HepG2 (cell line): Measurements from ENCODE around the gene GALNT10. TPM values are rescaled to one million over a fixed set of nuclear protein-coding genes. Genes with fewer than 3 reads are reported as not detected.

Experiments
- ATAC-seq: fragments of 200-7000 bp; cut with Tn5 transposase; 3 replicates; pipeline ENCODE4 v1.9.1; 2020; ENCODE audit warnings: mild to moderate bottlenecking, moderate library complexity
- BruUV-seq: library from RNA; stranded (reverse); fragments of 400-500 nt; replicated peaks from 2 replicates; lab custom pipeline; 2021; lab: Mats Ljungman, UMichigan
- CTCF ChIA-PET: fragments of 300-600 bp; formaldehyde crosslinking; extraction: SDS; loops from one replicate; lab custom pipeline; 2021; ENCODE audit warnings: low total read pairs, inconsistent platforms, low intra/inter-chr PET ratio; lab: Yijun Ruan, JAX
- POLR2A ChIA-PET: fragments of 350-600 bp; sonication (Branson Sonifier 250); formaldehyde crosslinking; loops from one replicate; lab custom pipeline; 2020; ENCODE audit warnings: antibody characterized with exemption, inconsistent platforms; lab: Yijun Ruan, JAX
- DNase-seq: peaks from one replicate; pipeline ENCODE4 v3.0.0-alpha.2; 2015; ENCODE audit warnings: low spot score
- FAIRE-seq: peaks from 3 replicates; lab custom pipeline; 2011; peaks lifted over from hg19 to GRCh38; lab: Jason Lieb, UNC
- H2AFZ ChIP-seq: one replicate; pipeline ENCODE4 v1.6.1; 2011; ENCODE audit warnings: low read length, inconsistent platforms
- H3K27ac ChIP-seq: fragments of 300-600 bp; 3 replicates; pipeline ENCODE4 v1.8.0; 2011; ENCODE audit warnings: mixed run types, mild to moderate bottlenecking, mixed read lengths, low read length, inconsistent platforms; ENCODE audit not compliant: insufficient read depth; ENCODE audit errors: extremely low read length
- H3K27me3 ChIP-seq, 2 experiments: fragments of 200-600 bp in 1 of 2; 2 replicates in 1 of 2; 3 replicates in 1 of 2; pipeline versions ENCODE4 v1.6.0 to v1.8.0; 2011; ENCODE audit warnings: low read length in 2 of 2, mild to moderate bottlenecking in 2 of 2, moderate library complexity in 2 of 2, inconsistent platforms in 1 of 2; ENCODE audit not compliant: insufficient read depth in 2 of 2, control insufficient read depth in 1 of 2
- H3K36me3 ChIP-seq, 2 experiments: fragments of 200-600 bp in 1 of 2; replicated peaks in 1 of 2; 2 replicates in 1 of 2; 3 replicates in 1 of 2; pipeline versions ENCODE4 v1.5.1 to v1.8.0; 2011; ENCODE audit warnings: low read length in 2 of 2, inconsistent platforms in 1 of 2; ENCODE audit not compliant: insufficient read depth in 2 of 2, control insufficient read depth in 1 of 2
- H3K4me1 ChIP-seq: 2 replicates; pipeline ENCODE4 v1.5.1; 2012; ENCODE audit warnings: low read length, inconsistent platforms; ENCODE audit not compliant: insufficient read depth
- H3K4me2 ChIP-seq: 2 replicates; pipeline ENCODE4 v1.6.0; 2011; ENCODE audit warnings: low read depth, low read length, inconsistent platforms
- H3K4me3 ChIP-seq, 3 experiments: fragments of 200-600 bp in 1 of 3; sonication (generic), shearing (Covaris generic) in 1 of 3; replicated peaks in 1 of 3; 2 replicates each; pipeline ENCODE4 v1.5.1; 2011 to 2016; ENCODE audit warnings: low read length in 3 of 3, inconsistent platforms in 2 of 3, low read depth in 2 of 3, mild to moderate bottlenecking in 2 of 3, control low read depth in 1 of 3, mixed read lengths in 1 of 3; ENCODE audit not compliant: insufficient read depth in 1 of 3
- H3K79me2 ChIP-seq: one replicate; pipeline ENCODE4 v1.6.1; 2011; ENCODE audit warnings: low read length, inconsistent platforms; ENCODE audit not compliant: insufficient read depth
- H3K9ac ChIP-seq: 2 replicates; pipeline ENCODE4 v1.6.0; 2011; ENCODE audit warnings: mild to moderate bottlenecking, low read depth, low read length, inconsistent platforms; ENCODE audit not compliant: insufficient read depth
- H3K9me3 ChIP-seq: 2 replicates; pipeline ENCODE4 v1.5.1; 2012; ENCODE audit warnings: mild to moderate bottlenecking, low read length
- H4K20me1 ChIP-seq: 2 replicates; pipeline ENCODE4 v1.6.0; 2011; ENCODE audit warnings: inconsistent platforms, mild to moderate bottlenecking, low read length, moderate library complexity; ENCODE audit not compliant: insufficient read depth
- EZH2 ChIP-seq: conservative IDR thresholded peaks from 2 replicates; pipeline ENCODE4 v1.6.1; 2012; ENCODE audit warnings: mild to moderate bottlenecking, low read depth, low read length, moderate library complexity
- JUND ChIP-seq: sonication (generic); formaldehyde crosslinking; IDR thresholded peaks from 2 replicates; pipeline ENCODE4 v1.8.0; 2022; ENCODE audit warnings: mild to moderate bottlenecking, missing genetic modification reagents
- KAT7 ChIP-seq: IDR thresholded peaks from 2 replicates; pipeline ENCODE4 v1.6.1; 2018; ENCODE audit warnings: borderline replicate concordance, missing compliant biosample characterization
- LCORL ChIP-seq, 2 experiments: fragments of 450-650 bp in 1 of 2; sonication (generic) in 1 of 2; formaldehyde crosslinking in 1 of 2; IDR thresholded peaks; 2 replicates each; pipeline versions ENCODE4 v1.5.0 to v1.6.1; 2017 to 2020; ENCODE audit warnings: antibody characterized with exemption in 1 of 2, missing genetic modification reagents in 1 of 2
- NFYC ChIP-seq: IDR thresholded peaks from 2 replicates; pipeline ENCODE4 v1.6.1; 2016; ENCODE audit warnings: missing genetic modification reagents, missing compliant biosample characterization
- TAF15 ChIP-seq: fragments of 200-400 bp; formaldehyde crosslinking; IDR thresholded peaks from one replicate; pipeline ENCODE4 v1.6.1; 2018; ENCODE audit warnings: mild to moderate bottlenecking, low read depth, low read length; ENCODE audit not compliant: poor library complexity, severe bottlenecking
- ZNF138 ChIP-seq: sonication (generic); formaldehyde crosslinking; IDR thresholded peaks from 2 replicates; pipeline ENCODE4 v1.5.0; 2020; ENCODE audit warnings: mild to moderate bottlenecking, low read depth, missing genetic modification reagents
- ZNF180 ChIP-seq: sonication (generic); formaldehyde crosslinking; IDR thresholded peaks from 2 replicates; pipeline ENCODE4 v1.4.0; 2020; ENCODE audit warnings: low read depth, missing genetic modification reagents, borderline replicate concordance
- ZNF777 ChIP-seq: sonication (generic); formaldehyde crosslinking; IDR thresholded peaks from 2 replicates; pipeline ENCODE4 v1.4.0; 2020; ENCODE audit warnings: missing genetic modification reagents
- ZNF781 ChIP-seq: sonication (generic); formaldehyde crosslinking; IDR thresholded peaks from 2 replicates; pipeline ENCODE4 v1.5.1; 2020; ENCODE audit warnings: borderline replicate concordance, mild to moderate bottlenecking, missing genetic modification reagents; ENCODE audit errors: not compliant biosample characterization
- WGBS: methylation state at CpG from one replicate; pipeline ENCODE4 v1.1.6; 2017; ENCODE audit warnings: low lambda C conversion rate; 5-methylcytosine and 5-hydroxymethylcytosine counted together
- in situ Hi-C: cut with HindIII; loops from 2 replicates; pipeline ENCODE4 v1.10.0; 2017; ENCODE audit warnings: low pct_unique_long_range_greater_than_20kb; ENCODE audit not compliant: extremely low pct_ligation_motif_present
- intact Hi-C: fragments of 100-400 bp; cut with micrococcal nuclease; formaldehyde crosslinking; loops from one replicate; pipeline ENCODE4 v1.10.0; 2022; ENCODE audit not compliant: unreplicated experiment
- polyA plus RNA-seq, 8 experiments: library from polyadenylated mRNA; depleted of rRNA in 3 of 8; stranded (reverse) in 7 of 8; unstranded in 1 of 8; fragments of >200 nt; fragmentation: Illumina TruSeq in 4 of 8; extraction: Trizol in 4 of 8; gene quantifications; 2 replicates each; pipeline versions ENCODE4 v1.2.1 to v1.2.3, GENCODE V29; 2011 to 2016; ENCODE audit warnings: low read depth in 4 of 8, missing spikeins in 1 of 8, mixed read lengths in 1 of 8; ENCODE audit not compliant: insufficient read depth in 1 of 8
- total RNA-seq, 5 experiments: library from RNA; depleted of rRNA; stranded (reverse); fragments of >200 nt; fragmentation: Illumina TruSeq; extraction: Trizol; gene quantifications; 2 replicates each; pipeline ENCODE4 v1.2.3, GENCODE V29; 2016; ENCODE audit warnings: low read depth in 1 of 5
- TF ChIP-seq, protein P1 (sequence below): sonication (generic); formaldehyde crosslinking; IDR thresholded peaks from 2 replicates; pipeline ENCODE4 v1.5.0; 2020; ENCODE audit warnings: missing genetic modification reagents
- TF ChIP-seq, protein P2 (sequence below): sonication (generic); formaldehyde crosslinking; IDR thresholded peaks from 2 replicates; pipeline ENCODE4 v1.8.1; 2023; ENCODE audit warnings: mild to moderate bottlenecking, missing genetic modification reagents, borderline replicate concordance
- TF ChIP-seq, protein P3 (sequence below): sonication (generic); formaldehyde crosslinking; IDR thresholded peaks from 2 replicates; pipeline ENCODE4 v1.4.0; 2020; ENCODE audit warnings: missing genetic modification reagents
- TF ChIP-seq, protein P4 (sequence below): sonication (generic); formaldehyde crosslinking; conservative IDR thresholded peaks from 2 replicates; pipeline ENCODE4 v1.4.0; 2020; ENCODE audit warnings: missing genetic modification reagents
- TF ChIP-seq, protein P5 (sequence below): sonication (generic); formaldehyde crosslinking; conservative IDR thresholded peaks from 2 replicates; pipeline ENCODE4 v1.8.1; 2023; ENCODE audit warnings: missing genetic modification reagents

GALNT10 gene
- total and polyA plus RNA-seq, 2 of the 13 experiments (the other 11 are each of a cell fraction or from before 2014, with no cell fraction given) = 8.1 to 11.2 TPM

DNA sequence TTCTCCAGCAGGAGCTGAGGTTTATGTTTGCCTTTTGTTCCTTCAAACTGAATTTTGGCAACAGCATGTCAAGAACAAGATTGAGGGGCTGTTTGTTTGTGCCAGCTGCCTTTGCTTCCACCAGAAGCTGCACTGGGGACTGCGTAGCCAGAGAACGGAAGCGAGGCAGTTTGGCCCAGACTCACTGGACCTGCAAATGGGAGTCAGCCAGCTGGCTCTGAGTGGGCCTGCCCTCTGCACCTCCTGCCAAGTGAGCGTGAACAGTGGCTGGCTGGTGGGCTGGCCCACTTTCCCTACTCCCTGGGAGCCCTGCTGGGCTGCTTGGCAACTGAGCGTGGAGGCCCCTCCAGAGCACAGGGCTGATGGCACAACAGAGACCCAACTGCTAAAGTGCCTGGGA is 111.6 kb downstream of the GALNT10 start:
- FAIRE-seq (no peak), ATAC-seq (no peak)
- no peak overlapping the region for H3K27ac ChIP-seq
- H3K9me3 ChIP-seq = no peaks in the 10 kb centered on the region
- H3K27me3 ChIP-seq = no peaks in the 10 kb centered on the region
- no peaks in the 10 kb centered on the region for H3K79me2 ChIP-seq
- no peak overlapping the region for H2AFZ ChIP-seq
- no peak for TF ChIP-seq EZH2
- TF ChIP-seq, protein P1, sequence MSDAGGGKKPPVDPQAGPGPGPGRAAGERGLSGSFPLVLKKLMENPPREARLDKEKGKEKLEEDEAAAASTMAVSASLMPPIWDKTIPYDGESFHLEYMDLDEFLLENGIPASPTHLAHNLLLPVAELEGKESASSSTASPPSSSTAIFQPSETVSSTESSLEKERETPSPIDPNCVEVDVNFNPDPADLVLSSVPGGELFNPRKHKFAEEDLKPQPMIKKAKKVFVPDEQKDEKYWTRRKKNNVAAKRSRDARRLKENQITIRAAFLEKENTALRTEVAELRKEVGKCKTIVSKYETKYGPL (CRISPR knock-in tag) = no peak
- TF ChIP-seq, protein P2, sequence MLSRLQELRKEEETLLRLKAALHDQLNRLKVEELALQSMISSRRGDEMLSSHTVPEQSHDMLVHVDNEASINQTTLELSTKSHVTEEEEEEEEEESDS = no peak
- no peak for TF ChIP-seq NFYC (CRISPR knock-in tag)
- no peak for TF ChIP-seq KAT7 (CRISPR knock-in tag)
- no peak for TF ChIP-seq JUND (CRISPR knock-in tag)
- TF ChIP-seq, protein P3, sequence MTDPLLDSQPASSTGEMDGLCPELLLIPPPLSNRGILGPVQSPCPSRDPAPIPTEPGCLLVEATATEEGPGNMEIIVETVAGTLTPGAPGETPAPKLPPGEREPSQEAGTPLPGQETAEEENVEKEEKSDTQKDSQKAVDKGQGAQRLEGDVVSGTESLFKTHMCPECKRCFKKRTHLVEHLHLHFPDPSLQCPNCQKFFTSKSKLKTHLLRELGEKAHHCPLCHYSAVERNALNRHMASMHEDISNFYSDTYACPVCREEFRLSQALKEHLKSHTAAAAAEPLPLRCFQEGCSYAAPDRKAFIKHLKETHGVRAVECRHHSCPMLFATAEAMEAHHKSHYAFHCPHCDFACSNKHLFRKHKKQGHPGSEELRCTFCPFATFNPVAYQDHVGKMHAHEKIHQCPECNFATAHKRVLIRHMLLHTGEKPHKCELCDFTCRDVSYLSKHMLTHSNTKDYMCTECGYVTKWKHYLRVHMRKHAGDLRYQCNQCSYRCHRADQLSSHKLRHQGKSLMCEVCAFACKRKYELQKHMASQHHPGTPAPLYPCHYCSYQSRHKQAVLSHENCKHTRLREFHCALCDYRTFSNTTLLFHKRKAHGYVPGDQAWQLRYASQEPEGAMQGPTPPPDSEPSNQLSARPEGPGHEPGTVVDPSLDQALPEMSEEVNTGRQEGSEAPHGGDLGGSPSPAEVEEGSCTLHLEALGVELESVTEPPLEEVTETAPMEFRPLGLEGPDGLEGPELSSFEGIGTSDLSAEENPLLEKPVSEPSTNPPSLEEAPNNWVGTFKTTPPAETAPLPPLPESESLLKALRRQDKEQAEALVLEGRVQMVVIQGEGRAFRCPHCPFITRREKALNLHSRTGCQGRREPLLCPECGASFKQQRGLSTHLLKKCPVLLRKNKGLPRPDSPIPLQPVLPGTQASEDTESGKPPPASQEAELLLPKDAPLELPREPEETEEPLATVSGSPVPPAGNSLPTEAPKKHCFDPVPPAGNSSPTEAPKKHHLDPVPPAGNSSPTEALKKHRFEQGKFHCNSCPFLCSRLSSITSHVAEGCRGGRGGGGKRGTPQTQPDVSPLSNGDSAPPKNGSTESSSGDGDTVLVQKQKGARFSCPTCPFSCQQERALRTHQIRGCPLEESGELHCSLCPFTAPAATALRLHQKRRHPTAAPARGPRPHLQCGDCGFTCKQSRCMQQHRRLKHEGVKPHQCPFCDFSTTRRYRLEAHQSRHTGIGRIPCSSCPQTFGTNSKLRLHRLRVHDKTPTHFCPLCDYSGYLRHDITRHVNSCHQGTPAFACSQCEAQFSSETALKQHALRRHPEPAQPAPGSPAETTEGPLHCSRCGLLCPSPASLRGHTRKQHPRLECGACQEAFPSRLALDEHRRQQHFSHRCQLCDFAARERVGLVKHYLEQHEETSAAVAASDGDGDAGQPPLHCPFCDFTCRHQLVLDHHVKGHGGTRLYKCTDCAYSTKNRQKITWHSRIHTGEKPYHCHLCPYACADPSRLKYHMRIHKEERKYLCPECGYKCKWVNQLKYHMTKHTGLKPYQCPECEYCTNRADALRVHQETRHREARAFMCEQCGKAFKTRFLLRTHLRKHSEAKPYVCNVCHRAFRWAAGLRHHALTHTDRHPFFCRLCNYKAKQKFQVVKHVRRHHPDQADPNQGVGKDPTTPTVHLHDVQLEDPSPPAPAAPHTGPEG (CRISPR knock-in tag) = no peak
- TF ChIP-seq, protein P4, sequence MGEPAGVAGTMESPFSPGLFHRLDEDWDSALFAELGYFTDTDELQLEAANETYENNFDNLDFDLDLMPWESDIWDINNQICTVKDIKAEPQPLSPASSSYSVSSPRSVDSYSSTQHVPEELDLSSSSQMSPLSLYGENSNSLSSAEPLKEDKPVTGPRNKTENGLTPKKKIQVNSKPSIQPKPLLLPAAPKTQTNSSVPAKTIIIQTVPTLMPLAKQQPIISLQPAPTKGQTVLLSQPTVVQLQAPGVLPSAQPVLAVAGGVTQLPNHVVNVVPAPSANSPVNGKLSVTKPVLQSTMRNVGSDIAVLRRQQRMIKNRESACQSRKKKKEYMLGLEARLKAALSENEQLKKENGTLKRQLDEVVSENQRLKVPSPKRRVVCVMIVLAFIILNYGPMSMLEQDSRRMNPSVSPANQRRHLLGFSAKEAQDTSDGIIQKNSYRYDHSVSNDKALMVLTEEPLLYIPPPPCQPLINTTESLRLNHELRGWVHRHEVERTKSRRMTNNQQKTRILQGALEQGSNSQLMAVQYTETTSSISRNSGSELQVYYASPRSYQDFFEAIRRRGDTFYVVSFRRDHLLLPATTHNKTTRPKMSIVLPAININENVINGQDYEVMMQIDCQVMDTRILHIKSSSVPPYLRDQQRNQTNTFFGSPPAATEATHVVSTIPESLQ (CRISPR knock-in tag) = no peak
- TF ChIP-seq TAF15 = no peak
- no peak for TF ChIP-seq ZNF781
- TF ChIP-seq ZNF777 (CRISPR knock-in tag) = no peak
- TF ChIP-seq LCORL (IDR thresholded peaks at IDR 0.05) = no peak
- TF ChIP-seq LCORL (CRISPR knock-in tag; IDR thresholded peaks at IDR 0.05) = no peak
- no peak for TF ChIP-seq ZNF180 (CRISPR knock-in tag)
- TF ChIP-seq, protein P5, sequence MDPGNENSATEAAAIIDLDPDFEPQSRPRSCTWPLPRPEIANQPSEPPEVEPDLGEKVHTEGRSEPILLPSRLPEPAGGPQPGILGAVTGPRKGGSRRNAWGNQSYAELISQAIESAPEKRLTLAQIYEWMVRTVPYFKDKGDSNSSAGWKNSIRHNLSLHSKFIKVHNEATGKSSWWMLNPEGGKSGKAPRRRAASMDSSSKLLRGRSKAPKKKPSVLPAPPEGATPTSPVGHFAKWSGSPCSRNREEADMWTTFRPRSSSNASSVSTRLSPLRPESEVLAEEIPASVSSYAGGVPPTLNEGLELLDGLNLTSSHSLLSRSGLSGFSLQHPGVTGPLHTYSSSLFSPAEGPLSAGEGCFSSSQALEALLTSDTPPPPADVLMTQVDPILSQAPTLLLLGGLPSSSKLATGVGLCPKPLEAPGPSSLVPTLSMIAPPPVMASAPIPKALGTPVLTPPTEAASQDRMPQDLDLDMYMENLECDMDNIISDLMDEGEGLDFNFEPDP (CRISPR knock-in tag) = no peak
- TF ChIP-seq ZNF138 (CRISPR knock-in tag) = no peak
- TF ChIP-seq, all 625 proteins: peak for 0
- in situ Hi-C loops (no loop called here), intact Hi-C loops (no loop called here)
- Histone ChIP-seq H3K4me3 (no peak overlapping the region), H3K36me3 (no peaks in the 10 kb centered on the region; a peak in 1 of 5 replicates), H4K20me1 (no peaks in the 10 kb centered on the region), H3K4me1 (peaks cover 3% of the 10 kb centered on the region), H3K4me2 (no peak overlapping the region), H3K9ac (no peak overlapping the region)
- 97% methylated on average over 5 of the region's 5 CpGs for WGBS
- BruUV-seq = no TSS peak
- DNase-seq = no peak
- ChIA-PET CTCF (no interaction called here), POLR2A (no interaction called here)
